ENCODE measurements around the gene CDH23. TPM values are rescaled to one million over a fixed set of nuclear protein-coding genes. Genes with fewer than 3 reads are reported as not detected.
A peak's percentile ranks its signal among the peaks of the same experiment; 100 is the strongest.

The CDH23 gene
- polyA plus RNA-seq, 2 donors = 1.6 to 3.2 TPM

GRCh38 chr10:71685554-71686232 is 289.0 kb downstream of the CDH23 start:
- WGBS, 2 donors = 84 to 86% methylated on average over 13 of the region's 13 CpGs
- peaks cover 3 to 4% of the 10 kb centered on the region in 2 donors for H3K4me1 ChIP-seq (ENCODE audit: control insufficient read depth in 2 of 2, insufficient read depth in 2 of 2, low read length in 1 of 2)
- no peaks in the 10 kb centered on the region for H3K36me3 ChIP-seq (ENCODE audit: control insufficient read depth in 2 of 2, insufficient read depth in 2 of 2, low read length in 1 of 2)
- no peak overlapping the region for H3K27ac ChIP-seq (ENCODE audit: low read depth in 2 of 2, low read length in 1 of 2)
- no peaks in the 10 kb centered on the region for H3K27me3 ChIP-seq (ENCODE audit: control insufficient read depth in 1 of 2, insufficient read depth in 2 of 2, low read length in 2 of 2)
- H3K4me3 ChIP-seq (ENCODE audit: low read depth in 1 of 2, low read length in 2 of 2) = no peak overlapping the region
- no peaks in the 10 kb centered on the region for H3K9me3 ChIP-seq (ENCODE audit: control insufficient read depth in 2 of 2, insufficient read depth in 1 of 2, low read depth in 1 of 2, low read length in 1 of 2)

GRCh38 chr10:71687077-71687476 is 290.4 kb downstream of the CDH23 start:
- Histone ChIP-seq H3K9me3 (ENCODE audit: control insufficient read depth in 2 of 2, insufficient read depth in 1 of 2, low read depth in 1 of 2, low read length in 1 of 2) (peaks cover 0 to 2% of the 10 kb centered on the region in 2 donors), H3K27me3 (ENCODE audit: control insufficient read depth in 1 of 2, insufficient read depth in 2 of 2, low read length in 2 of 2) (no peaks in the 10 kb centered on the region), H3K4me1 (ENCODE audit: control insufficient read depth in 2 of 2, insufficient read depth in 2 of 2, low read length in 1 of 2) (peaks cover 3 to 4% of the 10 kb centered on the region in 2 donors), H3K27ac (ENCODE audit: low read depth in 2 of 2, low read length in 1 of 2) (no peak overlapping the region), H3K4me3 (ENCODE audit: low read depth in 1 of 2, low read length in 2 of 2) (no peak overlapping the region), H3K36me3 (ENCODE audit: control insufficient read depth in 2 of 2, insufficient read depth in 2 of 2, low read length in 1 of 2) (no peaks in the 10 kb centered on the region)
- 74 to 76% methylated on average over 5 of the region's 5 CpGs for WGBS, 2 donors

GRCh38 chr10:71687480-71687879 is 290.8 kb downstream of the CDH23 start:
- Histone ChIP-seq H3K9me3 (ENCODE audit: control insufficient read depth in 2 of 2, insufficient read depth in 1 of 2, low read depth in 1 of 2, low read length in 1 of 2) (peaks cover 0 to 2% of the 10 kb centered on the region in 2 donors), H3K27ac (ENCODE audit: low read depth in 2 of 2, low read length in 1 of 2) (no peak overlapping the region), H3K27me3 (ENCODE audit: control insufficient read depth in 1 of 2, insufficient read depth in 2 of 2, low read length in 2 of 2) (no peaks in the 10 kb centered on the region), H3K36me3 (ENCODE audit: control insufficient read depth in 2 of 2, insufficient read depth in 2 of 2, low read length in 1 of 2) (no peaks in the 10 kb centered on the region), H3K4me3 (ENCODE audit: low read depth in 1 of 2, low read length in 2 of 2) (no peak overlapping the region), H3K4me1 (ENCODE audit: control insufficient read depth in 2 of 2, insufficient read depth in 2 of 2, low read length in 1 of 2) (peaks cover 3 to 4% of the 10 kb centered on the region in 2 donors)
- WGBS, 2 donors = 86 to 88% methylated on average over 9 of the region's 9 CpGs

GRCh38 chr10:71688256-71688655 is 291.5 kb downstream of the CDH23 start:
- H3K36me3 ChIP-seq (ENCODE audit: control insufficient read depth in 2 of 2, insufficient read depth in 2 of 2, low read length in 1 of 2) = no peaks in the 10 kb centered on the region
- H3K9me3 ChIP-seq (ENCODE audit: control insufficient read depth in 2 of 2, insufficient read depth in 1 of 2, low read depth in 1 of 2, low read length in 1 of 2) = peaks cover 0 to 2% of the 10 kb centered on the region in 2 donors
- no peak overlapping the region for H3K4me3 ChIP-seq (ENCODE audit: low read depth in 1 of 2, low read length in 2 of 2)
- H3K4me1 ChIP-seq (ENCODE audit: control insufficient read depth in 2 of 2, insufficient read depth in 2 of 2, low read length in 1 of 2) = peaks cover 3 to 4% of the 10 kb centered on the region in 2 donors
- H3K27ac ChIP-seq (ENCODE audit: low read depth in 2 of 2, low read length in 1 of 2) = no peak overlapping the region
- WGBS, 2 donors = 91% methylated on average over 3 of the region's 3 CpGs
- no peaks in the 10 kb centered on the region for H3K27me3 ChIP-seq (ENCODE audit: control insufficient read depth in 1 of 2, insufficient read depth in 2 of 2, low read length in 2 of 2)

GRCh38 chr10:71690094-71690720 is 293.5 kb downstream of the CDH23 start:
- no peak overlapping the region for H3K4me3 ChIP-seq (ENCODE audit: low read depth in 1 of 2, low read length in 2 of 2)
- 91 to 94% methylated on average over 13 of the region's 13 CpGs for WGBS, 2 donors
- H3K36me3 ChIP-seq (ENCODE audit: control insufficient read depth in 2 of 2, insufficient read depth in 2 of 2, low read length in 1 of 2) = no peaks in the 10 kb centered on the region
- peaks cover 0 to 2% of the 10 kb centered on the region in 2 donors for H3K9me3 ChIP-seq (ENCODE audit: control insufficient read depth in 2 of 2, insufficient read depth in 1 of 2, low read depth in 1 of 2, low read length in 1 of 2)
- peaks cover 0 to 2% of the 10 kb centered on the region in 2 donors for H3K4me1 ChIP-seq (ENCODE audit: control insufficient read depth in 2 of 2, insufficient read depth in 2 of 2, low read length in 1 of 2)
- H3K27me3 ChIP-seq (ENCODE audit: control insufficient read depth in 1 of 2, insufficient read depth in 2 of 2, low read length in 2 of 2) = no peaks in the 10 kb centered on the region
- no peak overlapping the region for H3K27ac ChIP-seq (ENCODE audit: low read depth in 2 of 2, low read length in 1 of 2)

GRCh38 chr10:71691405-71691804 is 294.7 kb downstream of the CDH23 start:
- Histone ChIP-seq H3K27ac (ENCODE audit: low read depth in 2 of 2, low read length in 1 of 2) (no peak overlapping the region), H3K36me3 (ENCODE audit: control insufficient read depth in 2 of 2, insufficient read depth in 2 of 2, low read length in 1 of 2) (no peaks in the 10 kb centered on the region), H3K9me3 (ENCODE audit: control insufficient read depth in 2 of 2, insufficient read depth in 1 of 2, low read depth in 1 of 2, low read length in 1 of 2) (peaks cover 0 to 2% of the 10 kb centered on the region in 2 donors), H3K4me1 (ENCODE audit: control insufficient read depth in 2 of 2, insufficient read depth in 2 of 2, low read length in 1 of 2) (no peaks in the 10 kb centered on the region), H3K27me3 (ENCODE audit: control insufficient read depth in 1 of 2, insufficient read depth in 2 of 2, low read length in 2 of 2) (no peaks in the 10 kb centered on the region), H3K4me3 (ENCODE audit: low read depth in 1 of 2, low read length in 2 of 2) (no peak overlapping the region)
- 99 to 100% methylated on average over 2 of the region's 2 CpGs for WGBS, 2 donors

- no peaks in the 10 kb centered on the region for H3K27me3 ChIP-seq (ENCODE audit: control insufficient read depth in 1 of 2, insufficient read depth in 2 of 2, low read length in 2 of 2)
- no peak overlapping the region for H3K27ac ChIP-seq (ENCODE audit: low read depth in 2 of 2, low read length in 1 of 2)
- no peak overlapping the region for H3K4me3 ChIP-seq (ENCODE audit: low read depth in 1 of 2, low read length in 2 of 2)
- H3K9me3 ChIP-seq (ENCODE audit: control insufficient read depth in 2 of 2, insufficient read depth in 1 of 2, low read depth in 1 of 2, low read length in 1 of 2) = peaks cover 0 to 2% of the 10 kb centered on the region in 2 donors
- H3K36me3 ChIP-seq (ENCODE audit: control insufficient read depth in 2 of 2, insufficient read depth in 2 of 2, low read length in 1 of 2) = no peaks in the 10 kb centered on the region
- 79 to 85% methylated on average over 7 of the region's 7 CpGs for WGBS, 2 donors
- H3K4me1 ChIP-seq (ENCODE audit: control insufficient read depth in 2 of 2, insufficient read depth in 2 of 2, low read length in 1 of 2) = no peaks in the 10 kb centered on the region
These were observed 296.0 kb downstream of the CDH23 start for GRCh38 chr10:71692598-71693306.

- H3K4me3 ChIP-seq (ENCODE audit: low read depth in 1 of 2, low read length in 2 of 2) = no peak overlapping the region
- no peaks in the 10 kb centered on the region for H3K27me3 ChIP-seq (ENCODE audit: control insufficient read depth in 1 of 2, insufficient read depth in 2 of 2, low read length in 2 of 2)
- peaks cover 0 to 2% of the 10 kb centered on the region in 2 donors for H3K9me3 ChIP-seq (ENCODE audit: control insufficient read depth in 2 of 2, insufficient read depth in 1 of 2, low read depth in 1 of 2, low read length in 1 of 2)
- H3K36me3 ChIP-seq (ENCODE audit: control insufficient read depth in 2 of 2, insufficient read depth in 2 of 2, low read length in 1 of 2) = no peaks in the 10 kb centered on the region
- H3K27ac ChIP-seq (ENCODE audit: low read depth in 2 of 2, low read length in 1 of 2) = no peak overlapping the region
- no peaks in the 10 kb centered on the region for H3K4me1 ChIP-seq (ENCODE audit: control insufficient read depth in 2 of 2, insufficient read depth in 2 of 2, low read length in 1 of 2)
- 34 to 44% methylated on average over 5 of the region's 5 CpGs for WGBS, 2 donors
These were observed 296.7 kb downstream of the CDH23 start for GRCh38 chr10:71693377-71693776.

GRCh38 chr10:71694039-71694501 is 297.4 kb downstream of the CDH23 start:
- H3K27ac ChIP-seq (ENCODE audit: low read depth in 2 of 2, low read length in 1 of 2) = peak overlapping the region in 1 of 2 donors; percentile 1
- 84 to 85% methylated on average over 18 of the region's 18 CpGs for WGBS, 2 donors
- H3K4me3 ChIP-seq (ENCODE audit: low read depth in 1 of 2, low read length in 2 of 2) = no peak overlapping the region
- H3K27me3 ChIP-seq (ENCODE audit: control insufficient read depth in 1 of 2, insufficient read depth in 2 of 2, low read length in 2 of 2) = no peaks in the 10 kb centered on the region
- H3K9me3 ChIP-seq (ENCODE audit: control insufficient read depth in 2 of 2, insufficient read depth in 1 of 2, low read depth in 1 of 2, low read length in 1 of 2) = peaks cover 0 to 2% of the 10 kb centered on the region in 2 donors
- no peaks in the 10 kb centered on the region for H3K36me3 ChIP-seq (ENCODE audit: control insufficient read depth in 2 of 2, insufficient read depth in 2 of 2, low read length in 1 of 2)
- H3K4me1 ChIP-seq (ENCODE audit: control insufficient read depth in 2 of 2, insufficient read depth in 2 of 2, low read length in 1 of 2) = no peaks in the 10 kb centered on the region

All from esophagus (tissue), 2 donors.